ENCODE data around the gene CENPX.

The CENPX gene

GRCh38 chr17:81991684-81992305 is 30.9 kb downstream of the CENPX start:
- DNase-seq (ENCODE audit: extremely low read depth, low read depth) = no peak
- no peak for TF ChIP-seq CTCF (IDR thresholded peaks at IDR 0.05; ENCODE audit: low read depth, low read length)

DNA sequence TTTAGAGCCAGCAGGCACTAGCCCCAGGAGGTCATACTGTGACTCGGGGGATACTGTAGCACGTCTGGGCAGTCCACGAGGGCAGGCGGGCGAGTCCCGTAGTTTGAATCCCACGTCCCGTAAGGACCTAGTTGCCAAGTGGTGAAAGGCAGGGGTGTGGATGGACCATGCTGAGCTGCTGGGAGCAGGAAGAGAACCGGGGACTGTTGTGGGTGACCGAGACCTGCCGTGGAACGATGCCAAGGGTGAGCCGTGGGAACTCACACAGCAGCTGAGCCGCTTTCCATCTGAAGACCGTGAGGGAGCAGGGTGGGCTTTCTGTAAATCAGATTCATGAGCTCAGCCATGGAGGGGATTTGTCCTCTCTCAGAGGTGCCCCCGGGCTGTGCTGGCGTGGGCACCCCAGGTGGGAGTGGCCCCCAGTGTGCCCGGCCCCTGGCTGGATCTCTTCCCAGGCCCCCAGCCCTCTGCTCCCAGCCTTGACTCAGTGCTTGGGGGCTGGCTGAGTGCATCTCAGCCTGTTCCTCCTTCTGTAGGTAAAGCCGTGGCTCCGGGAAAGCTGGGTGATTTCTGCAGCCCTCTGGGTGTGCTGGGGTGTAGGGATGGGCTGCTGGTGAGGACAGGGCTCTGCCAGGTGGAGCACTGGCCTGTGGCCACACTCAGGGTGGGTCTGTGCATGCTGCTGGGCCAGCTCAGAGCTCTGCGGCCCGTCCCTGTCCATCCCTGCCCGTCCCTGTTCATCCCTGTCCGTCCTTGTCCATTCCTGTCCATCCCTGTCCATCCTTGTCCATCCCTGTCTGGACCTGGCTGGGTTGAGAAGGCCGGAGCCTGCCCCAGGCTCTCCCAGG is 31.6 kb downstream of the CENPX start:
- no peak for TF ChIP-seq CTCF (IDR thresholded peaks at IDR 0.05; ENCODE audit: low read depth, low read length)

DNA sequence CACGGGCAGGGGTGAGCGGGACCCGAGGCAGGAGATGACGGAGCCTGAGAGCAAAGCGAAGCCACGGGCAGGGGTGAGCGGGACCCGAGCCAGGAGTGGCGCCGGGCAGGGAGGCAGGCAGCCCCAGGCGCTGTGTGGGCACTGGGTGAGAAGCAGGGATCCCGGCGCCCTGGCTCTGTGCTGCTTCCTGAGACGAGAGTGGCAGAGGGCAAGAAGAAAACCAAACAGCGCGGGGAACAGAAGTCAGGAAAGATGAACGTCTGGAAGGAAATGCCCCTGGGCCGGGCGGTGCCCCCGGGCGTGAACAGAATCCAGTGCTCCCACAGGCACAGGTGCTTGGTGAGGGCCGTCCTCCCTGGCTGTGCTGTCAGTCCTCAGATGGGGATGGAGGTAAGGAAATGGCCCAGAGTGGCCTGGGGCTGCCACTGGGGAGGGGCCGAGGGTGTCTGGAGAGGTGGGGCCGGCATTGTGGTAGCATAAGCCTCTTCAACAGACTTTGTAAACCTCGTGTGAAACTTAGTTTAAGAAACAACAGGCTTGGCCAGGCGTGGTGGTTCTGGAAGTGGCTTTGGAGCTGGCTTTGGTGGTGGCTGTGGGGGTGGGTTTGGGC is 35.4 kb downstream of the CENPX start:
- no peak for DNase-seq (ENCODE audit: extremely low read depth, low read depth)
- TF ChIP-seq CTCF (IDR thresholded peaks at IDR 0.05; ENCODE audit: low read depth, low read length) = no peak

More for the DNA sequence above, 31.6 kb downstream of the CENPX start:
- DNase-seq (ENCODE audit: extremely low read depth, low read depth) = no peak

DNA sequence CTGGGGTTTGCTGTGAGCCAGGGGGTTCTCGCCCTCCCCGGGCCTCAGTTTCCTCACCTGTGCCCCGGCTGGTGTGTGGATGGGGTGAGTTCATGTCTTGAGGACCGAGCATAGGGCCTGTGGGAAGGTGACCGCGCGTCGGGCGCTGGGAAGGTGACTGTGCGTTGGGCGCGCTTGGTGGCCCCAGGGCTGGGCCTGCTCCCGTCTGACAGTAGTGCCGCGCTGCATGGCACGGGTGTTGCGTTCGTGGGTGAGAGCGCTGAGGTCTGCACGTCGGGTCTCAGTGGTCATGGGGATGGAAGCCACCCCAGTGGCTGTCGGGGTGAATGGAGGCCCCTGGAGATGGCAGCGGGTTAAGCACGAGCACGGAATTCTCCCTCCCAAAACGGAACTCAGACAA is 36.1 kb downstream of the CENPX start:
- TF ChIP-seq CTCF (IDR thresholded peaks at IDR 0.05; ENCODE audit: low read depth, low read length) = no peak
- DNase-seq (ENCODE audit: extremely low read depth, low read depth) = no peak

DNA sequence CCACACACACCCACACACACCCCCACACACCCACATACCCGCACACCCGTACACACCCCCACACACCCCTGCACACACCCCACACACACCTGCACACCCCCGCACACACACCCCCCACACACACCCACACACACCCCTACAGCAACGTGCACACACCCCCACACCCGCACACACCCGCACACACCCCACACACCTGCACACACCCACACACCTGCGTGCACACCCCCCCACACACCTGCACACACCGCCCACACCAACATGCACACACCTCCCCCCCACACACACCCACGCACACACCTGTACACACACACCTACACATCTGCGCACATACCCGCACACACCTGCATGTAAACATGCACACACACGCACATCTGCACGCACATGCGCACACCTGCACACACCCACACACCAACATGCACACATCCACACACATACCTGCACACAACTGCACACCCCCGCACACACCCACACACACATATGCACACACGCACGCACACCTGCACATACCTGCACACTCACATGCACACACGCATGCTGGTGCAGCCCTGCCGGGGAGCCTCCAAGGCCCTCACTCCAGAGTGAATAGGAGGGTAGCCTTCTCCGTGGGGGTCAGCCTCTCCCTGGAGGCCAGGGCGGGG is 37.8 kb downstream of the CENPX start:
- DNase-seq (ENCODE audit: extremely low read depth, low read depth) = no peak
- no peak for TF ChIP-seq CTCF (IDR thresholded peaks at IDR 0.05; ENCODE audit: low read depth, low read length)

DNA sequence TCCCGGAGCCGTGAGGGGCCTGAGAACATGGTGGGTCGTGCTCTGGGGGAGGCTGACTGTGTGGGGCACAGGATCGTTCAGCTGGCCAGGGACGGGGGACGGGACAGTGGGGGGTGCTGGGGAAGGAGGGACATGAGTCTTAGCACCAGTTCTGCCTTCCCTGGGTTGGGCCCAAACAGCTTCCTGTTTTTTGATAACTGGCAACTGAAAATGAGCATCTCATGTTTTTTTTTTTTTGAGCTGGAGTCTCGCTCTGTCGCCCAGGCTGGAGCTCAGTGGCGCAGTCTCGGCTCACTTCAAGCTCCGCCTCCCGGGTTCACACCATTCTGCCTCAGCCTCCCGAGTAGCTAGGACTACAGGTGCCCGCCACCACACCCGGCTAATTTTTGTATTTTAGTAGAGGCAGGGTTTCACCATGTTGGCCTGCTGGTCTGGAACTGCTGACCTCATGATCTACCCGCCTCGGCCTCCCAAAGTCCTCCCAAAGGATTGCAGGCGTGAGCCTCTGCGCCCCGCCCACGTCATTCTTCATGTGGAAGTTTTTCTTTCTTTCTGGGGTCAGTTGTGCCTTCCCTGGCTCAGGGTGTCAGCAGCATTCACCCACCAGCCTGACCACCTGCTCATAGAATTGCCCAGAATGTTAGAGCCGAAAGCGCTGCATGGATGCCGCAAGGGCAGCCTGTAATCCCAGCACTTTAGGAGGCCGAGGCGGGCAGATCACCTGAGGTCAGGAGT is 38.9 kb downstream of the CENPX start:
- no peak for TF ChIP-seq CTCF (IDR thresholded peaks at IDR 0.05; ENCODE audit: low read depth, low read length)
- DNase-seq (ENCODE audit: extremely low read depth, low read depth) = no peak

Measured in AG09319 (cell line).